Right renal cortex interstitium (tissue), 3 donors: Measurements from ENCODE around the gene ITPR1. TPM values are rescaled to one million over a fixed set of nuclear protein-coding genes. Genes with fewer than 3 reads are reported as not detected.

ENCODE experiments used
- DNase-seq, 3 donors: peaks; one replicate each; pipeline ENCODE4 v3.0.0-alpha.2; 2013; ENCODE audit warnings: low read depth in 3 of 3, low spot score in 2 of 3
- polyA plus RNA-seq, 3 donors: library from polyadenylated mRNA; unstranded; fragments of 120-200 nt; gene quantifications; one replicate each; pipeline ENCODE4 v1.2.1, GENCODE V29; 2013; ENCODE audit not compliant: insufficient read length in 3 of 3

The ITPR1 gene
- polyA plus RNA-seq, 3 donors: 53.7 to 55.5 (median 53.7) TPM

GRCh38 chr3:4818986-4819693 is 326.0 kb downstream of the ITPR1 start:
- DNase-seq: no peak

- DNase-seq: no peak
Measured at GRCh38 chr3:4819746-4820145, 326.6 kb downstream of the ITPR1 start.

GRCh38 chr3:4820296-4821121 is 327.4 kb downstream of the ITPR1 start:
- DNase-seq: no peak

- no peak for DNase-seq
Measured at GRCh38 chr3:4821338-4821737, 328.2 kb downstream of the ITPR1 start.

GRCh38 chr3:4821975-4822374 is 328.8 kb downstream of the ITPR1 start:
- DNase-seq: no peak

GRCh38 chr3:4822568-4822967 is 329.4 kb downstream of the ITPR1 start:
- DNase-seq: no peak

- DNase-seq: no peak
Measured at GRCh38 chr3:4823385-4823784, 330.2 kb downstream of the ITPR1 start.

- DNase-seq: no peak
Measured at GRCh38 chr3:4823986-4824925, 331.1 kb downstream of the ITPR1 start.

GRCh38 chr3:4824926-4825325 is 331.8 kb downstream of the ITPR1 start:
- no peak for DNase-seq

GRCh38 chr3:4825436-4826236 is 332.5 kb downstream of the ITPR1 start:
- no peak for DNase-seq

- DNase-seq: no peak
Measured at GRCh38 chr3:4826237-4827100, 333.3 kb downstream of the ITPR1 start.

GRCh38 chr3:4827767-4828166 is 334.6 kb downstream of the ITPR1 start:
- DNase-seq: no peak

- no peak for DNase-seq
Measured at GRCh38 chr3:4828279-4829030, 335.3 kb downstream of the ITPR1 start.

- DNase-seq: no peak
Measured at GRCh38 chr3:4829031-4829394, 335.9 kb downstream of the ITPR1 start.

- DNase-seq: no peak
Measured at GRCh38 chr3:4830586-4830914, 337.4 kb downstream of the ITPR1 start.

GRCh38 chr3:4831580-4831950 is 338.4 kb downstream of the ITPR1 start:
- no peak for DNase-seq

GRCh38 chr3:4833471-4833870 is 340.3 kb downstream of the ITPR1 start:
- no peak for DNase-seq

- no peak for DNase-seq
Measured at GRCh38 chr3:4834403-4834866, 341.3 kb downstream of the ITPR1 start.

GRCh38 chr3:4835616-4836043 is 342.5 kb downstream of the ITPR1 start:
- DNase-seq: no peak
